HEK293T (cell line): Measurements from ENCODE around the gene CENPM.

Experiments
- ARNT ChIP-seq: fragments of 450-650 bp; IDR thresholded peaks from 2 replicates; pipeline ENCODE4 v1.6.1; 2017; ENCODE audit warnings: mild to moderate bottlenecking
- CTBP1 ChIP-seq: fragments of 450-650 bp; IDR thresholded peaks from 2 replicates; pipeline ENCODE4 v1.6.1; 2016; ENCODE audit warnings: borderline replicate concordance
- ELF4 ChIP-seq: fragments of 450-650 bp; IDR thresholded peaks from 2 replicates; pipeline ENCODE4 v1.6.1; 2017; ENCODE audit warnings: antibody characterized with exemption
- FOXA1 ChIP-seq: fragments of 450-650 bp; IDR thresholded peaks from 2 replicates; pipeline ENCODE4 v1.6.1; 2016; ENCODE audit warnings: mild to moderate bottlenecking
- FOXK2 ChIP-seq: fragments of 450-650 bp; IDR thresholded peaks from 2 replicates; pipeline ENCODE4 v1.6.1; 2016; ENCODE audit warnings: mild to moderate bottlenecking
- FOXM1 ChIP-seq: fragments of 450-650 bp; IDR thresholded peaks from 2 replicates; pipeline ENCODE4 v1.6.1; 2017; ENCODE audit warnings: mild to moderate bottlenecking, borderline replicate concordance
- HDGF ChIP-seq: fragments of 450-650 bp; IDR thresholded peaks from 2 replicates; pipeline ENCODE4 v1.6.1; 2017; ENCODE audit warnings: antibody characterized with exemption, borderline replicate concordance
- L3MBTL2 ChIP-seq: fragments of 450-650 bp; conservative IDR thresholded peaks from 2 replicates; pipeline ENCODE4 v1.6.1; 2016; ENCODE audit warnings: mild to moderate bottlenecking
- LEF1 ChIP-seq: fragments of 450-650 bp; IDR thresholded peaks from 2 replicates; pipeline ENCODE4 v1.6.1; 2017; ENCODE audit warnings: mild to moderate bottlenecking, borderline replicate concordance
- NFRKB ChIP-seq: fragments of 450-650 bp; IDR thresholded peaks from 2 replicates; pipeline ENCODE4 v1.6.1; 2016; ENCODE audit warnings: mild to moderate bottlenecking, moderate library complexity
- SP1 ChIP-seq: fragments of 450-650 bp; IDR thresholded peaks from 2 replicates; pipeline ENCODE4 v1.6.1; 2017
- SUZ12 ChIP-seq: fragments of 450-650 bp; IDR thresholded peaks from 2 replicates; pipeline ENCODE4 v1.6.1; 2016; ENCODE audit warnings: mild to moderate bottlenecking
- TARDBP ChIP-seq: fragments of 450-650 bp; IDR thresholded peaks from 2 replicates; pipeline ENCODE4 v1.6.1; 2016

- TF ChIP-seq L3MBTL2, result no peak
- no peak for TF ChIP-seq SP1
- TF ChIP-seq FOXM1, result no peak
- TF ChIP-seq FOXA1, result no peak
- no peak for TF ChIP-seq SUZ12
- TF ChIP-seq LEF1, result no peak
- TF ChIP-seq CTBP1, result no peak
- no peak for TF ChIP-seq ELF4
- no peak for TF ChIP-seq FOXK2
- no peak for TF ChIP-seq NFRKB
- TF ChIP-seq TARDBP, result no peak
- no peak for TF ChIP-seq ARNT
- TF ChIP-seq HDGF, result no peak
These were observed 31.8 kb upstream of the CENPM start for GRCh38 chr22:41978732-41979131.
